Liver (tissue), 9 donors: ENCODE results near the gene LTO1. TPM values are rescaled to one million over a fixed set of nuclear protein-coding genes. Genes with fewer than 3 reads are reported as not detected.

Experiments used
- DNase-seq: peaks from one replicate; pipeline ENCODE4 v3.0.0-alpha.2; 2017; ENCODE audit warnings: low spot score
- H3K27ac ChIP-seq, 2 donors: one replicate each; pipeline ENCODE4 v1.7.0; 2013; ENCODE audit warnings: inconsistent platforms in 2 of 2, low read length in 2 of 2, control low read depth in 1 of 2, low read depth in 1 of 2, mild to moderate bottlenecking in 1 of 2
- H3K27me3 ChIP-seq, 4 donors: one replicate each; pipeline versions ENCODE4 v1.6.1 to v1.7.0; 2013; ENCODE audit warnings: low read length in 3 of 4, inconsistent platforms in 1 of 4, mild to moderate bottlenecking in 1 of 4, moderate library complexity in 1 of 4; ENCODE audit not compliant: control insufficient read depth in 4 of 4, insufficient read depth in 4 of 4
- H3K36me3 ChIP-seq, 4 donors: one replicate each; pipeline versions ENCODE4 v1.6.1 to v1.7.0; 2013; ENCODE audit warnings: low read length in 3 of 4, mild to moderate bottlenecking in 3 of 4, low read depth in 1 of 4, moderate library complexity in 1 of 4; ENCODE audit not compliant: control insufficient read depth in 4 of 4, insufficient read depth in 3 of 4
- H3K4me1 ChIP-seq, 4 donors: one replicate each; pipeline versions ENCODE4 v1.6.1 to v1.7.0; 2013; ENCODE audit warnings: low read length in 3 of 4, mild to moderate bottlenecking in 3 of 4, moderate library complexity in 1 of 4; ENCODE audit not compliant: control insufficient read depth in 4 of 4, insufficient read depth in 4 of 4
- H3K4me3 ChIP-seq, 3 donors: one replicate each; pipeline versions ENCODE4 v1.6.1 to v1.7.0; 2013; ENCODE audit warnings: low read length in 3 of 3, control low read depth in 1 of 3, low read depth in 1 of 3, mild to moderate bottlenecking in 1 of 3
- H3K9ac ChIP-seq, 2 donors: one replicate each; pipeline ENCODE4 v1.7.0; 2013; ENCODE audit warnings: low read length in 2 of 2, mild to moderate bottlenecking in 2 of 2, moderate library complexity in 2 of 2, control low read depth in 1 of 2, low read depth in 1 of 2
- H3K9me3 ChIP-seq, 4 donors: one replicate each; pipeline versions ENCODE4 v1.6.1 to v1.7.0; 2013; ENCODE audit warnings: low read length in 3 of 4; ENCODE audit not compliant: control insufficient read depth in 4 of 4
- CTCF ChIP-seq: fragments of 150-350 bp; IDR thresholded peaks from 2 replicates; pipeline ENCODE4 v1.5.1; 2017; ENCODE audit warnings: improper control_type of control experiment, low read depth, low read length; ENCODE audit not compliant: missing input control
- EGR1 ChIP-seq, 2 donors: IDR thresholded peaks; 2 replicates each; pipeline ENCODE4 v1.6.1; 2016 to 2018; ENCODE audit warnings: antibody characterized with exemption in 2 of 2, low read depth in 2 of 2
- FOXA2 ChIP-seq: IDR thresholded peaks from 2 replicates; pipeline ENCODE4 v1.6.1; 2016; ENCODE audit warnings: antibody characterized with exemption
- GABPA ChIP-seq, 2 donors: IDR thresholded peaks in 1 of 2; conservative IDR thresholded peaks in 1 of 2; 2 replicates each; pipeline ENCODE4 v1.6.1; 2016; ENCODE audit warnings: antibody characterized with exemption in 2 of 2, mild to moderate bottlenecking in 1 of 2, moderate library complexity in 1 of 2
- HNF4A ChIP-seq, 2 donors: conservative IDR thresholded peaks; 2 replicates each; pipeline ENCODE4 v1.6.1; 2016; ENCODE audit warnings: antibody characterized with exemption in 2 of 2, mild to moderate bottlenecking in 2 of 2
- JUND ChIP-seq, 2 donors: IDR thresholded peaks; 2 replicates each; pipeline ENCODE4 v1.6.1; 2016; ENCODE audit warnings: antibody characterized with exemption in 2 of 2
- MAX ChIP-seq: IDR thresholded peaks from 2 replicates; pipeline ENCODE4 v1.6.1; 2016; ENCODE audit warnings: antibody characterized with exemption
- RAD21 ChIP-seq, 2 donors: IDR thresholded peaks; 2 replicates each; pipeline ENCODE4 v1.6.1; 2016; ENCODE audit warnings: antibody characterized with exemption in 2 of 2, mild to moderate bottlenecking in 2 of 2
- RXRA ChIP-seq, 2 donors: IDR thresholded peaks; 2 replicates each; pipeline ENCODE4 v1.6.1; 2017 to 2018; ENCODE audit warnings: antibody characterized with exemption in 2 of 2, mild to moderate bottlenecking in 1 of 2
- SP1 ChIP-seq: IDR thresholded peaks from 2 replicates; pipeline ENCODE4 v1.6.1; 2018; ENCODE audit warnings: antibody characterized with exemption, mild to moderate bottlenecking
- TAF1 ChIP-seq: conservative IDR thresholded peaks from 2 replicates; pipeline ENCODE4 v1.6.1; 2016; ENCODE audit warnings: antibody characterized with exemption, mild to moderate bottlenecking
- YY1 ChIP-seq: IDR thresholded peaks from 2 replicates; pipeline ENCODE4 v1.6.1; 2016; ENCODE audit warnings: antibody characterized with exemption, mild to moderate bottlenecking
- ZBTB33 ChIP-seq: IDR thresholded peaks from 2 replicates; pipeline ENCODE4 v1.6.1; 2016; ENCODE audit warnings: antibody characterized with exemption
- WGBS: extraction: QIAGEN DNeasy Blood & Tissue Kit; methylation state at CpG from one replicate; pipeline ENCODE4 v1.1.7; 2013; 5-methylcytosine and 5-hydroxymethylcytosine counted together
- polyA plus RNA-seq, 2 donors: library from polyadenylated mRNA; stranded (reverse) in 1 of 2; unstranded in 1 of 2; fragments of 200-250 nt in 1 of 2; fragments of >200 nt in 1 of 2; fragmentation: Nextera tagmentation in 1 of 2; extraction: Ambion mirVana in 1 of 2; gene quantifications; one replicate each; pipeline versions ENCODE4 v1.2.1 to v1.2.3, GENCODE V29; 2013 to 2015
- total RNA-seq, 2 donors: library from RNA; depleted of rRNA; stranded (reverse); fragments of >200 nt; gene quantifications; one replicate each; pipeline ENCODE4 v1.2.3, GENCODE V29; 2014
- donor health status: healthy.
- donor health status: healthy.
- donor health status: healthy.
- donor health status: healthy.
- donor health status: healthy.

Gene LTO1
- total and polyA plus RNA-seq, 4 donors, result 4.9 to 12.3 (median 7.3) TPM

- no peak overlapping the region for H3K9ac ChIP-seq
- peak overlapping the region in 2 of 3 donors; percentile 39 to 43 for H3K4me3 ChIP-seq
- 10% methylated on average over 63 of the region's 63 CpGs for WGBS
- TF ChIP-seq SP1 (no peak), CTCF (no peak), RXRA (IDR thresholded peaks at IDR 0.05) (no peak), JUND (IDR thresholded peaks at IDR 0.05) (no peak), MAX (peak; percentile 71), ZBTB33 (no peak), FOXA2 (no peak), HNF4A (conservative IDR thresholded peaks at IDR 0.05) (no peak), YY1 (peak; percentile 40), TAF1 (no peak), RAD21 (IDR thresholded peaks at IDR 0.05) (peak; percentile 15 to 33), GABPA (IDR thresholded peaks at IDR 0.05 in 1 of 2, conservative IDR thresholded peaks at IDR 0.05 in 1 of 2) (no peak)
- H3K9me3 ChIP-seq, result no peaks in the 10 kb centered on the region
- H3K27ac ChIP-seq, result no peak overlapping the region
- H3K4me1 ChIP-seq, result peaks cover 17 to 61% (median 46%) of the 10 kb centered on the region in 4 donors
- H3K27me3 ChIP-seq, result no peaks in the 10 kb centered on the region
- H3K36me3 ChIP-seq, result no peaks in the 10 kb centered on the region
- no peak for DNase-seq
Observed at GRCh38 chr11:69636512-69637197, 38.5 kb downstream of the LTO1 start.

GRCh38 chr11:69635804-69636511, 39.2 kb downstream of the LTO1 start:
- Histone ChIP-seq H3K27ac (no peak overlapping the region), H3K4me1 (peaks cover 17 to 57% (median 46%) of the 10 kb centered on the region in 4 donors), H3K4me3 (peak overlapping the region in 2 of 3 donors; percentile 39 to 43), H3K36me3 (no peaks in the 10 kb centered on the region), H3K27me3 (no peaks in the 10 kb centered on the region), H3K9me3 (no peaks in the 10 kb centered on the region), H3K9ac (no peak overlapping the region)
- no peak for DNase-seq
- 43% methylated on average over 17 of the region's 17 CpGs for WGBS
- no peak for TF ChIP-seq GABPA (IDR thresholded peaks at IDR 0.05 in 1 of 2, conservative IDR thresholded peaks at IDR 0.05 in 1 of 2)
- TF ChIP-seq EGR1 (IDR thresholded peaks at IDR 0.05; ENCODE audit: low read depth in 2 of 2), result no peak
